SKM-1 treated with dmso at 0.1 percent for 144 hours (cell line): ENCODE data around the gene TPPP2.

ENCODE experiments used
- DNase-seq: peaks from one replicate; lab custom pipeline; 2025; ENCODE audit not compliant: unreplicated experiment; lab: John Stamatoyannopoulos, UW

Gene TPPP2

GRCh38 chr14:21074398-21075272 lies 44.6 kb downstream of the TPPP2 start:
- no peak for DNase-seq

GRCh38 chr14:21075719-21076437 lies 45.9 kb downstream of the TPPP2 start:
- DNase-seq: no peak

- no peak for DNase-seq
Observed at GRCh38 chr14:21077672-21078071, 47.7 kb downstream of the TPPP2 start.

GRCh38 chr14:21078287-21078686 lies 48.3 kb downstream of the TPPP2 start:
- no peak for DNase-seq

- no peak for DNase-seq
Observed at GRCh38 chr14:21078726-21079125, 48.7 kb downstream of the TPPP2 start.

GRCh38 chr14:21081521-21082142 lies 51.6 kb downstream of the TPPP2 start:
- no peak for DNase-seq
